A549 treated with dexamethasone at 1 μM for 4 hours (cell line): ENCODE measurements around the gene TRAPPC2. TPM values are rescaled to one million over a fixed set of nuclear protein-coding genes. Genes with fewer than 3 reads are reported as not detected.

Source experiments
- total RNA-seq: library from RNA; stranded (reverse); fragments of 200-300 nt; extraction: Qiagen RNA extraction; gene quantifications from 5 replicates; pipeline ENCODE4 v1.2.3, GENCODE V29; 2022

TRAPPC2 gene
- 6.7 to 9.2 TPM (median 8.6 TPM) in 5 replicates for total RNA-seq

DNA sequence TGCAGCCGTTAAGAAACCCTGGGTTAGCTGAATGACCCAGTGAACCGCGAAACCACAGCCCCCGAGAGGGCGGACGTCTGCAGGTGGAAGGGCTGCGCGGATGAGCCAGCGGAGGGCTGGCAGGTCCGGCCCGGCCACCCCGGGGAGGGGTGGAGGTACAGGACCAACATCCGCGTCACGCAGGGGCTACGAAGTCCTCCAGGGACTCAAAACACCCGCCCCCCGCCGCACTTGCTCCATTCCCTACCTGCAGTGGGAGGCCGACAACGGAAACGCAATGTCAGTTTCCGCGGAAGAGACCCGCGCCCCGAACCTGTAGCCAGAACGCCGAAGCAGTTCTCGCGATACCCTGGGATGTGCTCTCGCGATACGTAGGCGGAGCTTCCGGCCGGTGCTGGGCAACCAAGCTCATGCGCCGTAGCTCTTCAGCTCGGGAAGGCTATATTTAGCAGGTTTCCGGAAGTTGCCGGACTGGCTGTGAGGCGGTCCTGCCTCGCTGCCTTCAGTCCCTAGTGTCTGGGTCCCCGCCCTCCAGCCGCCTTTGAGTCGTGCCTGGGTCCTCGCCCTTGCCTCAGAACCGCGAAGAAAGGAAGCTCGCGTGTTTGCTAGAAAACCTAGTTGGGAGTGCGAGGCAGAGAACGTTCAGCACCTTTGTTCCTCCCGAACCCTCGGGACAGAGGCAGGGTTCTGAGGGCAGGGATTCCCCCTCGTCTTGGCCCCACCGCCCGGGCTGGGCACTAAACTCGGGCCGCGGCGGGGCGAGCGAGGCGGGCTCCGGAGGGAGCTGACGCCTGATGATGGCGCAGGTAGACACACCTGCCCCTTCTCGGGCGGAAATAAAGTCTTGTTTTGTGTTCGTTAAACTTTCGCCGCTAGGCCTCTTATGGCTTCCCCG is at the start of gene TRAPPC2, which contains the start of gene OFD1:
Gene TRAPPC2, minus strand, starts transcription at position 343 of the 895 bp plus-strand sequence. CDS start 14,657 bp downstream, outside the sequence.
Gene OFD1, plus strand, starts transcription at position 471 of the 895 bp plus-strand sequence. Its CDS starts 324 bp downstream, at position 795.

DNA sequence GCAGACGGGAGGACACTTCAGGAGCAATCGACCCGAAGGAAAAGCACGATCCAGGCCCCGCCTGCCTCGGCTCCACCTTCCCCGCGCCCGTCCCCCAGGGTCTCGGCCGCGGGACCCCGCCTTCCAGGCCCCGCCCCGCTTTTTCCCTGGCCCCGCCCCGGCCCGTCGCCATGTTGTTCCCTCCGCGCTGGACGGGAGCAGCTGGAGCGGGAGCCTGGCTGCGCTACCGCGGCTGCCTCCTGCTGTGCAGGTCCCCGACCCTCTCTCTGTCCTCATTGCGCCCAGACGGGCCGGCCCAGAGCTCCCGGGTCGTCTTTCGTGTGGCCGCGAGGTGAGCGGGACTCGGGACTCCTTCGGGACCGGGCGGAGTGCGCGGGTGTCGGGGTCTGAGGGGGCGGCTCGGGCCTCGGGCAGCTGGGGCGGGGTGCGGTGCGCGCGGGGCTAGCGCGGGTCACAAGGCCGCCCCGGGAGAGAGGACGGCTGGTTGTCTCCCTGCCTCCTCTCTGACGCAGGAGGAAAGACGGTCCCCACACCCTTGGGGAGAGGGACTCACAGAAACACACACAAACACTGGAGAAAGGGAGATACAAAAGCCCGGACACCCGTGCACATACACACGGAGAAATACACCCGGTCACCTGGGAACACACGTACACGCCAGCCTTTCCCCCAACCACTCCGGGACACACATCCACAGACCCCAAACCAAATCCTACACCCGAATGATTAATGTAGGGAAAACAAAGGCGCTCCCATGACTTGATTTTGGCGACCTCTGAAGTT is 45.3 kb downstream of the TRAPPC2 start, which contains the start of gene RAB9A:
Gene RAB9A, plus strand, starts transcription at position 171 of the 783 bp plus-strand sequence. CDS start 19,619 bp downstream, outside the sequence.

Other genes with a start within 250 kb of the TRAPPC2 start
- gene EGFL6, start 165.0 kb downstream of the TRAPPC2 start, total RNA-seq, result 0.05 TPM in 1 of 5 replicates, not detected in the others
- gene TCEANC, start 81.5 kb downstream of the TRAPPC2 start, total RNA-seq, result 0.60 to 1.3 TPM (median 0.79 TPM) in 5 replicates
- 29.1 to 34.7 TPM (median 31.4 TPM) in 5 replicates for gene RAB9A, start 45.5 kb downstream of the TRAPPC2 start, total RNA-seq
- 11.8 to 14.4 TPM (median 13.0 TPM) in 5 replicates for gene OFD1, start 128 bp upstream of the TRAPPC2 start, total RNA-seq
- gene GPM6B, start 82.5 kb upstream of the TRAPPC2 start, total RNA-seq, result 0.08 to 0.53 TPM (median 0.39 TPM) in 5 replicates